HEK293 (cell line): ENCODE results near the gene DMC1.

Source experiments
- ZNF274 ChIP-seq, 2 experiments: fragments of 200-500 bp in 1 of 2; fragments of 450-650 bp in 1 of 2; sonication (Bioruptor generic) in 1 of 2; formaldehyde crosslinking in 1 of 2; IDR thresholded peaks; 2 replicates each; pipeline versions ENCODE4 v1.5.1 to v1.6.1; 2014 to 2016; ENCODE audit warnings: borderline replicate concordance in 1 of 2, inconsistent platforms in 1 of 2, low read length in 1 of 2, missing biosample characterization in 1 of 2, missing genetic modification characterization in 1 of 2
- TF ChIP-seq, protein P1 (sequence below): fragments of 450-650 bp; formaldehyde crosslinking; IDR thresholded peaks from 2 replicates; pipeline ENCODE4 v1.5.1; 2016; ENCODE audit warnings: missing biosample characterization, missing genetic modification characterization

- TF ChIP-seq, protein P1, sequence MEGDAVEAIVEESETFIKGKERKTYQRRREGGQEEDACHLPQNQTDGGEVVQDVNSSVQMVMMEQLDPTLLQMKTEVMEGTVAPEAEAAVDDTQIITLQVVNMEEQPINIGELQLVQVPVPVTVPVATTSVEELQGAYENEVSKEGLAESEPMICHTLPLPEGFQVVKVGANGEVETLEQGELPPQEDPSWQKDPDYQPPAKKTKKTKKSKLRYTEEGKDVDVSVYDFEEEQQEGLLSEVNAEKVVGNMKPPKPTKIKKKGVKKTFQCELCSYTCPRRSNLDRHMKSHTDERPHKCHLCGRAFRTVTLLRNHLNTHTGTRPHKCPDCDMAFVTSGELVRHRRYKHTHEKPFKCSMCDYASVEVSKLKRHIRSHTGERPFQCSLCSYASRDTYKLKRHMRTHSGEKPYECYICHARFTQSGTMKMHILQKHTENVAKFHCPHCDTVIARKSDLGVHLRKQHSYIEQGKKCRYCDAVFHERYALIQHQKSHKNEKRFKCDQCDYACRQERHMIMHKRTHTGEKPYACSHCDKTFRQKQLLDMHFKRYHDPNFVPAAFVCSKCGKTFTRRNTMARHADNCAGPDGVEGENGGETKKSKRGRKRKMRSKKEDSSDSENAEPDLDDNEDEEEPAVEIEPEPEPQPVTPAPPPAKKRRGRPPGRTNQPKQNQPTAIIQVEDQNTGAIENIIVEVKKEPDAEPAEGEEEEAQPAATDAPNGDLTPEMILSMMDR (tag by site-specific recombination): peak; percentile 76
- TF ChIP-seq ZNF274 (IDR thresholded peaks at IDR 0.05; ENCODE audit: low read length): no peak
- no peak for TF ChIP-seq ZNF274 (tag by site-specific recombination; IDR thresholded peaks at IDR 0.05; ENCODE audit: borderline replicate concordance)
Measured at GRCh38 chr22:38513063-38513462, 56.9 kb downstream of the DMC1 start.
